NB4 (cell line): ENCODE data around the gene OSBPL1A.

Experiments
- DNase-seq: peaks from one replicate; pipeline ENCODE4 v3.0.0; 2010; ENCODE audit warnings: low read depth
- H3K4me3 ChIP-seq: one replicate; pipeline ENCODE4 v1.5.1; 2011; ENCODE audit warnings: mild to moderate bottlenecking, low read depth, low read length, moderate library complexity
- CTCF ChIP-seq: IDR thresholded peaks from one replicate; pipeline ENCODE4 v1.5.1; 2012; ENCODE audit warnings: low read depth, low read length
- MAX ChIP-seq: IDR thresholded peaks from 2 replicates; pipeline ENCODE4 v1.6.1; 2011; ENCODE audit warnings: low read depth, low read length
- MYC ChIP-seq: IDR thresholded peaks from 2 replicates; pipeline ENCODE4 v1.6.1; 2011; ENCODE audit warnings: low read depth, low read length
- POLR2A ChIP-seq: IDR thresholded peaks from 2 replicates; pipeline ENCODE4 v1.6.1; 2011; ENCODE audit warnings: mild to moderate bottlenecking; ENCODE audit not compliant: insufficient read length; ENCODE audit errors: extremely low read depth

The OSBPL1A gene

GRCh38 chr18:24397694-24398368, at the start of gene OSBPL1A:
Gene OSBPL1A (minus strand): TSS chr18:24397824. CDS start chr18:24377533, 20,291 bp downstream.
- DNase-seq, result peak; percentile 98
- H3K4me3 ChIP-seq, result peak within 1 kb of the TSS; percentile 90
- TF ChIP-seq MYC (peak; percentile 33; the same call in 1 of the 2 replicates), CTCF (no peak), POLR2A (peak; percentile 82), MAX (peak; percentile 69)

GRCh38 chr18:24446953-24447538, 49.4 kb upstream of the OSBPL1A start:
- no peak overlapping the region for H3K4me3 ChIP-seq

GRCh38 chr18:24446453-24446852, 48.8 kb upstream of the OSBPL1A start:
- no peak for TF ChIP-seq CTCF
- TF ChIP-seq MAX, result no peak
- DNase-seq, result no peak
- H3K4me3 ChIP-seq, result no peak overlapping the region

More at GRCh38 chr18:24446953-24447538, 49.4 kb upstream of the OSBPL1A start:
- no peak for DNase-seq
- no peak for TF ChIP-seq CTCF

GRCh38 chr18:24443870-24444269, 46.2 kb upstream of the OSBPL1A start:
- peak; percentile 78 for DNase-seq
- no peak overlapping the region for H3K4me3 ChIP-seq
- TF ChIP-seq CTCF (no peak), POLR2A (no peak), MYC (no peak), MAX (no peak)

GRCh38 chr18:24436939-24437338, 39.3 kb upstream of the OSBPL1A start:
- DNase-seq, result no peak
- TF ChIP-seq POLR2A (no peak), MAX (no peak), CTCF (no peak), MYC (no peak)
- no peak overlapping the region for H3K4me3 ChIP-seq

GRCh38 chr18:24432618-24433017, 35.0 kb upstream of the OSBPL1A start:
- peak; percentile 70 for DNase-seq
- TF ChIP-seq MYC (no peak), MAX (no peak), CTCF (no peak), POLR2A (no peak)
- no peak overlapping the region for H3K4me3 ChIP-seq
